T-helper 2 cell treated with Interferon-gamma antibody and Interleukin-4, amounts not matched to agents 100 ng/mL and 5 ng/mL, for 36 hours (primary cell): ENCODE measurements around the gene PLPP2. TPM values are rescaled to one million over a fixed set of nuclear protein-coding genes. Genes with fewer than 3 reads are reported as not detected.

Source experiments
- intact Hi-C: fragments of 100-400 bp; cut with micrococcal nuclease; formaldehyde crosslinking; loops from one replicate; pipeline ENCODE4 v1.15.1; 2023
- total RNA-seq: library from RNA; stranded (reverse); gene quantifications from 2 replicates; pipeline ENCODE4 v1.2.3, GENCODE V29; 2022

PLPP2 gene
- total RNA-seq = 0.05 TPM in 1 of 2 replicates, not detected in the other

- intact Hi-C loops = no loop called here
These were observed at the start of gene PLPP2 for GRCh38 chr19:291006-291521. Gene PLPP2, minus strand, starts transcription at chr19:291403. Its CDS starts 67 bp downstream, at chr19:291336.

- intact Hi-C loops = no loop called here
These were observed 49.6 kb upstream of the PLPP2 start for GRCh38 chr19:340620-341385.

- intact Hi-C loops = no loop called here
These were observed 48.2 kb upstream of the PLPP2 start for GRCh38 chr19:339262-339887.

- intact Hi-C loops = no loop called here
These were observed 47.2 kb upstream of the PLPP2 start for GRCh38 chr19:338421-338820.

GRCh38 chr19:336067-336614 is 44.9 kb upstream of the PLPP2 start:
- intact Hi-C loops = no loop called here

- intact Hi-C loops = no loop called here
These were observed 44.4 kb upstream of the PLPP2 start for GRCh38 chr19:335486-336066.

- intact Hi-C loops = no loop called here
These were observed 43.9 kb upstream of the PLPP2 start for GRCh38 chr19:335072-335471.

- intact Hi-C loops = no loop called here
These were observed 43.3 kb upstream of the PLPP2 start for GRCh38 chr19:334296-335071.

- intact Hi-C loops = no loop called here
These were observed 39.3 kb upstream of the PLPP2 start for GRCh38 chr19:330503-330902.

- intact Hi-C loops = no loop called here
These were observed 38.7 kb upstream of the PLPP2 start for GRCh38 chr19:329876-330275.

- intact Hi-C loops = no loop called here
These were observed 36.9 kb upstream of the PLPP2 start for GRCh38 chr19:328025-328505.

- intact Hi-C loops = no loop called here
These were observed 36.3 kb upstream of the PLPP2 start for GRCh38 chr19:327291-328024.

- intact Hi-C loops = no loop called here
These were observed 35.7 kb upstream of the PLPP2 start for GRCh38 chr19:326871-327270.

GRCh38 chr19:325937-326565 is 34.8 kb upstream of the PLPP2 start:
- intact Hi-C loops = no loop called here

- intact Hi-C loops = no loop called here
These were observed 34.2 kb upstream of the PLPP2 start for GRCh38 chr19:325173-325936.

GRCh38 chr19:324716-325115 is 33.5 kb upstream of the PLPP2 start:
- intact Hi-C loops = no loop called here

GRCh38 chr19:322616-323015 is 31.4 kb upstream of the PLPP2 start:
- intact Hi-C loops = no loop called here

GRCh38 chr19:318509-318774 is 27.2 kb upstream of the PLPP2 start:
- intact Hi-C loops = no loop called here

GRCh38 chr19:317710-318508 is 26.7 kb upstream of the PLPP2 start:
- intact Hi-C loops = no loop called here
